KMS-11 (cell line): ENCODE measurements around the gene ATP8A1.

Experiments used
- H2AFZ ChIP-seq: fragments of 200-600 bp; sonication (generic); 2 replicates; pipeline ENCODE4 v1.6.1; 2016; ENCODE audit warnings: antibody characterized with exemption, mixed run types, low read depth
- H3K27ac ChIP-seq: fragments of 200-600 bp; sonication (generic); 2 replicates; pipeline ENCODE4 v1.6.1; 2016; ENCODE audit warnings: mild to moderate bottlenecking, mixed run types
- H3K27me3 ChIP-seq: fragments of 200-600 bp; sonication (generic); 2 replicates; pipeline ENCODE4 v1.6.1; 2017; ENCODE audit warnings: mild to moderate bottlenecking, low read depth, mixed run types, moderate library complexity; ENCODE audit not compliant: insufficient read depth
- H3K36me3 ChIP-seq: fragments of 200-600 bp; sonication (generic); 2 replicates; pipeline ENCODE4 v1.6.1; 2017; ENCODE audit warnings: mild to moderate bottlenecking, mixed run types; ENCODE audit not compliant: insufficient read depth
- H3K4me1 ChIP-seq: fragments of 200-600 bp; sonication (generic); 2 replicates; pipeline ENCODE4 v1.6.1; 2016; ENCODE audit warnings: mild to moderate bottlenecking, low read depth, mixed run types; ENCODE audit not compliant: poor library complexity, severe bottlenecking
- H3K4me2 ChIP-seq: fragments of 200-600 bp; sonication (generic); 2 replicates; pipeline ENCODE4 v1.7.0; 2016; ENCODE audit warnings: mild to moderate bottlenecking, mixed run types
- H3K4me3 ChIP-seq: fragments of 200-600 bp; sonication (generic); IDR thresholded peaks from 2 replicates; pipeline ENCODE4 v1.6.1; 2017; ENCODE audit warnings: low read depth, low read length, mixed read lengths; ENCODE audit not compliant: insufficient read depth
- H3K79me2 ChIP-seq: fragments of 200-600 bp; sonication (generic); 2 replicates; pipeline ENCODE4 v1.6.1; 2016; ENCODE audit warnings: low read depth, mixed run types; ENCODE audit not compliant: insufficient read depth
- H3K9ac ChIP-seq: fragments of 200-600 bp; sonication (generic); 2 replicates; pipeline ENCODE4 v1.6.1; 2016; ENCODE audit warnings: mild to moderate bottlenecking, mixed run types
- H4K20me1 ChIP-seq: fragments of 200-600 bp; sonication (generic); 2 replicates; pipeline ENCODE4 v1.6.1; 2016; ENCODE audit warnings: mild to moderate bottlenecking, mixed run types; ENCODE audit not compliant: insufficient read depth
- CTCF ChIP-seq: fragments of 200-600 bp; sonication (generic); conservative IDR thresholded peaks from 2 replicates; pipeline ENCODE4 v1.6.1; 2017; ENCODE audit warnings: low read depth, mild to moderate bottlenecking, antibody characterized with exemption, low read length, moderate library complexity, mixed read lengths

ATP8A1 gene

GRCh38 chr4:42483426-42484379 is 173.2 kb downstream of the ATP8A1 start:
- H3K27ac ChIP-seq: no peak overlapping the region
- no peaks in the 10 kb centered on the region for H3K27me3 ChIP-seq
- peaks cover 41% of the 10 kb centered on the region for H3K4me1 ChIP-seq
- no peak for TF ChIP-seq CTCF
- H3K9ac ChIP-seq: no peak overlapping the region
- no peak overlapping the region for H2AFZ ChIP-seq
- no peak overlapping the region for H3K4me3 ChIP-seq
- H3K36me3 ChIP-seq: no peaks in the 10 kb centered on the region
- no peak overlapping the region for H3K4me2 ChIP-seq
- no peaks in the 10 kb centered on the region for H4K20me1 ChIP-seq
- H3K79me2 ChIP-seq: no peaks in the 10 kb centered on the region

- no peaks in the 10 kb centered on the region for H3K36me3 ChIP-seq
- no peaks in the 10 kb centered on the region for H3K79me2 ChIP-seq
- no peak for TF ChIP-seq CTCF
- no peak overlapping the region for H3K27ac ChIP-seq
- no peak overlapping the region for H3K4me3 ChIP-seq
- H3K4me2 ChIP-seq: no peak overlapping the region
- no peak overlapping the region for H2AFZ ChIP-seq
- no peaks in the 10 kb centered on the region for H4K20me1 ChIP-seq
- peaks cover 37% of the 10 kb centered on the region for H3K4me1 ChIP-seq
- no peak overlapping the region for H3K9ac ChIP-seq
- H3K27me3 ChIP-seq: no peaks in the 10 kb centered on the region
Measured at GRCh38 chr4:42482516-42483327, 174.2 kb downstream of the ATP8A1 start.

GRCh38 chr4:42480717-42481116 is 176.2 kb downstream of the ATP8A1 start:
- H3K36me3 ChIP-seq: no peaks in the 10 kb centered on the region
- no peaks in the 10 kb centered on the region for H3K27me3 ChIP-seq
- peaks cover 17% of the 10 kb centered on the region for H3K4me1 ChIP-seq
- H2AFZ ChIP-seq: no peak overlapping the region
- no peak for TF ChIP-seq CTCF
- no peak overlapping the region for H3K4me3 ChIP-seq
- H3K27ac ChIP-seq: no peak overlapping the region
- H4K20me1 ChIP-seq: no peaks in the 10 kb centered on the region
- no peak overlapping the region for H3K9ac ChIP-seq
- no peaks in the 10 kb centered on the region for H3K79me2 ChIP-seq
- no peak overlapping the region for H3K4me2 ChIP-seq

GRCh38 chr4:42480281-42480680 is 176.6 kb downstream of the ATP8A1 start:
- no peaks in the 10 kb centered on the region for H4K20me1 ChIP-seq
- no peak for TF ChIP-seq CTCF
- H3K4me3 ChIP-seq: no peak overlapping the region
- no peak overlapping the region for H2AFZ ChIP-seq
- H3K9ac ChIP-seq: no peak overlapping the region
- no peaks in the 10 kb centered on the region for H3K27me3 ChIP-seq
- no peaks in the 10 kb centered on the region for H3K79me2 ChIP-seq
- H3K4me2 ChIP-seq: no peak overlapping the region
- H3K4me1 ChIP-seq: peaks cover 14% of the 10 kb centered on the region
- no peak overlapping the region for H3K27ac ChIP-seq
- H3K36me3 ChIP-seq: no peaks in the 10 kb centered on the region
